ENCODE data around the gene CCDC18. TPM values are rescaled to one million over a fixed set of nuclear protein-coding genes. Genes with fewer than 3 reads are reported as not detected.

Gene CCDC18
- total RNA-seq, 1 experiment from 2014 or later = 18.9 TPM

DNA sequence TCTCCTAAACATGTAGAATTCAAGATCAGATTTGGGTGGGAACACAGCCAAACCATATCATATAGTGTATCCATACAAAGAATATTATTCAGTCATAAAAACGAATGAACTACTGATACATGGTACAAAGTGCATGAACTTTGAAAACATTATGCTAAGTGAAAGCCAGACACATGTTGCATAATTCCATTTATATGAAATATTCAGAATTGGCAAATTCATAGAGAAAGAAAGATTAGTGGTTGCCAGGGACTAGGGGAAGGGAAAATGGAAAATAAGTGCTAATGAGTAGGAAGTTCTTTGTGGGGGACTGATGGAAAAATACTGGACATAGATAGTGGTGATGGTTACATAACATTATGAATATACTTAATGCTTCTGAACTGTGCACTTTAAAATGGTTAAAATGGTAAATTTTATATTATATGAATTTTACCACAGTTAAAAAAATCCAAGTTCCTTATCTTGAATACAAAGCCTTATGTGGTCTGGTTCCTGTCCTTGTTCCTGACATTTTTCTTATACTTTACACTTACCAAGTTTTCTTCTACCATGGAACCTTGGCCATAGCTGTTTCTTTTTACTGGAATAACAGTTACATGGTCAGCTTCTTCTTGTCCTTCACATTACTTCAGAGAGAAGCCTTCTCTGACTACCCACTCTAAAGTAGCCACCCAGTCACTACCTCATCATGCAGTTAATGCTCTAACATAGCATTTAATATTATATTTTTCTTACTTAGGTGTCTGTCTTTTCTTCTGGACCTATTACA lies 64.0 kb downstream of the CCDC18 start:
- Histone ChIP-seq H3K9ac (ENCODE audit: low read length) (no peak overlapping the region), H2AFZ (ENCODE audit: low read length) (no peak overlapping the region), H3K36me3 (ENCODE audit: low read depth, low read length) (peaks cover 39% of the 10 kb centered on the region), H3K4me3 (ENCODE audit: low read length) (no peak overlapping the region), H3K4me1 (ENCODE audit: insufficient read depth, low read length) (no peaks in the 10 kb centered on the region), H3K27me3 (ENCODE audit: low read length) (no peaks in the 10 kb centered on the region), H3K9me3 (ENCODE audit: low read length) (peaks cover 13% of the 10 kb centered on the region), H3K9me2 (replicated peaks; ENCODE audit: low read length) (no peaks in the 10 kb centered on the region), H3K4me2 (ENCODE audit: low read length) (no peak overlapping the region), H3F3A (ENCODE audit: low read length, unreplicated experiment) (no peaks in the 10 kb centered on the region), H4K20me1 (ENCODE audit: low read length) (no peaks in the 10 kb centered on the region), H3K79me2 (ENCODE audit: low read length) (no peaks in the 10 kb centered on the region), H3K27ac (ENCODE audit: low read length) (no peak overlapping the region)
- POLR2A ChIA-PET (ENCODE audit: unreplicated experiment) = no interaction called here
- CTCF ChIA-PET = no interaction called here
- no peak for ATAC-seq
- TF ChIP-seq, protein P1, sequence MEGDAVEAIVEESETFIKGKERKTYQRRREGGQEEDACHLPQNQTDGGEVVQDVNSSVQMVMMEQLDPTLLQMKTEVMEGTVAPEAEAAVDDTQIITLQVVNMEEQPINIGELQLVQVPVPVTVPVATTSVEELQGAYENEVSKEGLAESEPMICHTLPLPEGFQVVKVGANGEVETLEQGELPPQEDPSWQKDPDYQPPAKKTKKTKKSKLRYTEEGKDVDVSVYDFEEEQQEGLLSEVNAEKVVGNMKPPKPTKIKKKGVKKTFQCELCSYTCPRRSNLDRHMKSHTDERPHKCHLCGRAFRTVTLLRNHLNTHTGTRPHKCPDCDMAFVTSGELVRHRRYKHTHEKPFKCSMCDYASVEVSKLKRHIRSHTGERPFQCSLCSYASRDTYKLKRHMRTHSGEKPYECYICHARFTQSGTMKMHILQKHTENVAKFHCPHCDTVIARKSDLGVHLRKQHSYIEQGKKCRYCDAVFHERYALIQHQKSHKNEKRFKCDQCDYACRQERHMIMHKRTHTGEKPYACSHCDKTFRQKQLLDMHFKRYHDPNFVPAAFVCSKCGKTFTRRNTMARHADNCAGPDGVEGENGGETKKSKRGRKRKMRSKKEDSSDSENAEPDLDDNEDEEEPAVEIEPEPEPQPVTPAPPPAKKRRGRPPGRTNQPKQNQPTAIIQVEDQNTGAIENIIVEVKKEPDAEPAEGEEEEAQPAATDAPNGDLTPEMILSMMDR (conservative IDR thresholded peaks at IDR 0.05; ENCODE audit: low read depth, low read length) = no peak
- TF ChIP-seq EZH2 (IDR thresholded peaks at IDR 0.05; ENCODE audit: low read length, unreplicated experiment) = no peak
- BruUV-seq (replicated peaks) = no TSS peak
- intact Hi-C loops (cut with micrococcal nuclease) = no loop called here
- no peak for DNase-seq

DNA sequence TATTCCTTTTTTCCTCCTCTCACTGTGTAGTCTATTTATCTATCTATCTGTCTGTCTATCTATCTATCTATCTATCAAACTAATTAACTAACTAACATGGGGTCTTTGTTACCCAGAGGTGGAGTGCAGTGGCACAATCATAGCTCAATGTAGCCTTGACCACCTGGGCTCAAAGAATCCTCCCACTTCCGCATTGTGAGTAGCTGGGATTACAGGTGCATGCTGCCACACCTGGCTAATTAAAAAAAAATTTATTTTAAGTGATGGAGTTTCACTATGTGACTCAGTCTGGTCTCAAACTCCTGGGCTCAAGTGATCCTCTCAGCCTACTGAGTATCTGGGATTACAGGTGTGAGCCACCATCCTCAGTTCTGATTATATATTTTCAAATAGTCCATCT lies 71.4 kb downstream of the CCDC18 start:
- Histone ChIP-seq H3K9me3 (ENCODE audit: low read length) (peaks cover 8% of the 10 kb centered on the region; the same call in 1 of the 2 replicates), H3F3A (ENCODE audit: low read length, unreplicated experiment) (no peaks in the 10 kb centered on the region), H3K36me3 (ENCODE audit: low read depth, low read length) (peaks cover 28% of the 10 kb centered on the region), H4K20me1 (ENCODE audit: low read length) (no peaks in the 10 kb centered on the region), H3K4me3 (ENCODE audit: low read length) (no peak overlapping the region), H3K79me2 (ENCODE audit: low read length) (no peaks in the 10 kb centered on the region), H3K27me3 (ENCODE audit: low read length) (no peaks in the 10 kb centered on the region), H3K4me2 (ENCODE audit: low read length) (no peak overlapping the region), H3K4me1 (ENCODE audit: insufficient read depth, low read length) (no peaks in the 10 kb centered on the region), H3K9ac (ENCODE audit: low read length) (no peak overlapping the region), H3K27ac (ENCODE audit: low read length) (no peak overlapping the region), H3K9me2 (replicated peaks; ENCODE audit: low read length) (no peaks in the 10 kb centered on the region), H2AFZ (ENCODE audit: low read length) (no peak overlapping the region)
- ATAC-seq = no peak
- intact Hi-C loops (cut with micrococcal nuclease) = no loop called here
- TF ChIP-seq, protein P1 (conservative IDR thresholded peaks at IDR 0.05; ENCODE audit: low read depth, low read length) = no peak
- TF ChIP-seq EZH2 (IDR thresholded peaks at IDR 0.05; ENCODE audit: low read length, unreplicated experiment) = no peak
- no peak for TF ChIP-seq EZH2phosphoT487 (IDR thresholded peaks at IDR 0.05; ENCODE audit: borderline replicate concordance, low read length)
- no peak for DNase-seq
- BruUV-seq (replicated peaks) = no TSS peak
- ChIA-PET POLR2A (ENCODE audit: unreplicated experiment) (no interaction called here), CTCF (no interaction called here)

DNA sequence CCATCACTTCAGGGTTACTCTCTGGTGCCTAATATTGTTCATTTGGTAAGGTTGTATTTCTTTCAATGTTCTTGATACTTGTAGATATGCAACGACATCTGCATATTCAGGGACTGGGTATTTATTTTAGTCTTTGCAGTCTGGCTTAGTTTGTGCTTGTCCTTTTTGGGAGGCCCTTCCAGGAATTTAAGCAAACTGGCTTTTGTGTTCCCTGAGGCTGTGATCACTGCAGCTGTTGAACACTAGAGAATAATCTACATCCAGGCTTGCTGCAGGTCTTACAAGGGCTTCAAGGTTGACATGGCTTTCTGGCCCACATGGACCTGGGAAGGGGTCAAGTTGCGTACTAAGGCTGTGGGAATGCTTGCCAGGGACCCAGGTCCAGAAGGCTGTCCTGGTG lies 72.1 kb downstream of the CCDC18 start:
- no peak overlapping the region for H3K4me3 ChIP-seq (ENCODE audit: low read length)
- no peaks in the 10 kb centered on the region for H3K27me3 ChIP-seq (ENCODE audit: low read length)
- peaks cover 8% of the 10 kb centered on the region; the same call in 1 of the 2 replicates for H3K9me3 ChIP-seq (ENCODE audit: low read length)
- no peak for ATAC-seq
- TF ChIP-seq, protein P1 (conservative IDR thresholded peaks at IDR 0.05; ENCODE audit: low read depth, low read length) = no peak
- TF ChIP-seq EZH2 (IDR thresholded peaks at IDR 0.05; ENCODE audit: low read length, unreplicated experiment) (no peak), EZH2phosphoT487 (IDR thresholded peaks at IDR 0.05; ENCODE audit: borderline replicate concordance, low read length) (no peak)
- H3K36me3 ChIP-seq (ENCODE audit: low read depth, low read length) = peaks cover 28% of the 10 kb centered on the region
- H4K20me1 ChIP-seq (ENCODE audit: low read length) = no peaks in the 10 kb centered on the region
- H3K79me2 ChIP-seq (ENCODE audit: low read length) = no peaks in the 10 kb centered on the region
- ChIA-PET CTCF (no interaction called here), POLR2A (ENCODE audit: unreplicated experiment) (no interaction called here)
- no peak for DNase-seq
- H3K4me1 ChIP-seq (ENCODE audit: insufficient read depth, low read length) = no peaks in the 10 kb centered on the region
- BruUV-seq (replicated peaks) = no TSS peak
- H3K27ac ChIP-seq (ENCODE audit: low read length) = no peak overlapping the region
- no peak overlapping the region for H2AFZ ChIP-seq (ENCODE audit: low read length)
- H3K4me2 ChIP-seq (ENCODE audit: low read length) = no peak overlapping the region
- intact Hi-C loops (cut with micrococcal nuclease) = no loop called here
- no peaks in the 10 kb centered on the region for H3K9me2 ChIP-seq (replicated peaks; ENCODE audit: low read length)
- H3F3A ChIP-seq (ENCODE audit: low read length, unreplicated experiment) = no peaks in the 10 kb centered on the region
- no peak overlapping the region for H3K9ac ChIP-seq (ENCODE audit: low read length)
